ENCODE results near the gene RPL13.

The RPL13 gene

DNA sequence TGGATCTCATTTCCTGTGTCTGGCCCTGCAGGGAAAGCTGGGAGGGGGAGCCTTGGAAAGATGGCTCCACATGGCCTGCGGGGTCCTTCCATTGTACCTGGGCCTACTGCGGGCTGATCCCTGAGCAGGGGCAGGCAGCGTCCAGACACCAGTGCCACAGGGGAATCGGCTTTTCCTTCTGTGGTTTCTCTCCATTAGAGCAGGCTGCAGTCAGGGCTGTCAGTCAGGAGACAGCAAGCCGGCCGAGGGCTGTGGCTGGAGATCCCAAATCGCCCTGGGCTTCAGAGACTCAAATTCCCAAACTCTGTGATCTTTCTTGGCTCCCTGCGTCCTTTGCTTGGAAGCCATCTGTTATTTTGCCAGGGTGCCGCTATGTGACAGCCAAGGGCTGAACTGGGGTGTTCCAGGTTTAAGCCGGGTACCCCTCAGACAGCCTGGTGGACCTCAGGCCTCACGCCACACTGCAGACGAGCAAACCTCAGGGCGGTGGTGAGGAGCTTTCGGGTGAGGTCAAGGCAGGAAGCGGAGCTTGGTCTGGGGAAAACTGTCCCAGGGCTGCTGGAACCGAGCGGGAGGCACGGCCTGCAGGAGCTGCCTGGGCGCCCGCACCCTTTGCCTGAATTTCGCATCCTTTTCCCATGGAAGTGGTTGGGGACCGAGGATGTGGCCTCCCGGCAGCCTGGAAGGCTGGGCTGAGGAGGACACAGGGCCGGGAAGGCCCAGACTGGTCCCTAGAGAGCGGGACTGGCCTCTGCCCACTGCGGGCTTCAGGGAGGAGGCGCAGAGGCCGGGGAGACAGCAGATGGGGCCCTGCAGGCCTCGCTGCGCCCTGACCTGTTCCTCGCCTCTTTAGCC lies 13.6 kb downstream of the RPL13 start:
- TF ChIP-seq SNAI2 (CRISPR knock-in tag; IDR thresholded peaks at IDR 0.05) (no peak), OSR1 (CRISPR knock-in tag; IDR thresholded peaks at IDR 0.05) (no peak)
- TF ChIP-seq, protein P1, sequence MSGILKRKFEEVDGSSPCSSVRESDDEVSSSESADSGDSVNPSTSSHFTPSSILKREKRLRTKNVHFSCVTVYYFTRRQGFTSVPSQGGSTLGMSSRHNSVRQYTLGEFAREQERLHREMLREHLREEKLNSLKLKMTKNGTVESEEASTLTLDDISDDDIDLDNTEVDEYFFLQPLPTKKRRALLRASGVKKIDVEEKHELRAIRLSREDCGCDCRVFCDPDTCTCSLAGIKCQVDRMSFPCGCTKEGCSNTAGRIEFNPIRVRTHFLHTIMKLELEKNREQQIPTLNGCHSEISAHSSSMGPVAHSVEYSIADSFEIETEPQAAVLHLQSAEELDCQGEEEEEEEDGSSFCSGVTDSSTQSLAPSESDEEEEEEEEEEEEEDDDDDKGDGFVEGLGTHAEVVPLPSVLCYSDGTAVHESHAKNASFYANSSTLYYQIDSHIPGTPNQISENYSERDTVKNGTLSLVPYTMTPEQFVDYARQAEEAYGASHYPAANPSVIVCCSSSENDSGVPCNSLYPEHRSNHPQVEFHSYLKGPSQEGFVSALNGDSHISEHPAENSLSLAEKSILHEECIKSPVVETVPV (CRISPR knock-in tag; IDR thresholded peaks at IDR 0.05) = no peak
- TF ChIP-seq, protein P2, sequence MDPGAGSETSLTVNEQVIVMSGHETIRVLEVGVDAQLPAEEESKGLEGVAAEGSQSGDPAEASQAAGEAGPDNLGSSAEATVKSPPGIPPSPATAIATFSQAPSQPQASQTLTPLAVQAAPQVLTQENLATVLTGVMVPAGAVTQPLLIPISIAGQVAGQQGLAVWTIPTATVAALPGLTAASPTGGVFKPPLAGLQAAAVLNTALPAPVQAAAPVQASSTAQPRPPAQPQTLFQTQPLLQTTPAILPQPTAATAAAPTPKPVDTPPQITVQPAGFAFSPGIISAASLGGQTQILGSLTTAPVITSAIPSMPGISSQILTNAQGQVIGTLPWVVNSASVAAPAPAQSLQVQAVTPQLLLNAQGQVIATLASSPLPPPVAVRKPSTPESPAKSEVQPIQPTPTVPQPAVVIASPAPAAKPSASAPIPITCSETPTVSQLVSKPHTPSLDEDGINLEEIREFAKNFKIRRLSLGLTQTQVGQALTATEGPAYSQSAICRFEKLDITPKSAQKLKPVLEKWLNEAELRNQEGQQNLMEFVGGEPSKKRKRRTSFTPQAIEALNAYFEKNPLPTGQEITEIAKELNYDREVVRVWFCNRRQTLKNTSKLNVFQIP (CRISPR knock-in tag; IDR thresholded peaks at IDR 0.05; ENCODE audit: borderline replicate concordance, low read depth) = no peak
- no peak for ATAC-seq

DNA sequence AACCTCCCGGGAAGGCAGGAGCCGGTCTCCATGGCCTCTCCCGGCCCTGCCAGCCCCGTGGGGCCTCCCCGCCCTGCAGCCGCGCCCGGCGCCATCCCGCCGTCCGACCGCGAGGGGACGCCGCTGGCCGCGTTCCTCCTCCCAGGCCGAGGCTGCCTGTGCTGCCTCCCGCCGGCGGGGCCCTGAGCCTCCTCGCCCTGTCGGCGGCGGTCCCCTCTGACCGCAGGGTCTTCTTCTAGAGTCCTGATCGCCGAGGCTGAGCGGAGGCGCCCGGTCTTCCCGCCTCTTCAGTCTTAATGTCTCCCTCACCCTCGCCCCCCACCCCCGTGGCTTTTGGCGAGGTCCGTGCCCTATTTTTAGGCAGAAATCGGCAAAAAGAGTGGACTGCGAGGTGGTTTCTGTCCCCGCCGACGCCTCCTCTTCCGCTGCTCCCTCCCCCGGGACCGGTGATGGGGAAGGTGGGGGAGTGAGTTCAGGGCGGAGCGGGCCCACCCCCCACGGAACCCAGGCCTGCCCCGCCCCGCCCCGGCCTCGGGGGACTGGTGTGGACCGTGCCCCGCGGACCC lies 14.3 kb downstream of the RPL13 start:
- no peak for ATAC-seq
- no peak for TF ChIP-seq ZFP3 (CRISPR knock-in tag; IDR thresholded peaks at IDR 0.05)
- no peak for TF ChIP-seq ZNF8 (CRISPR knock-in tag; IDR thresholded peaks at IDR 0.05)
- TF ChIP-seq, protein P3, sequence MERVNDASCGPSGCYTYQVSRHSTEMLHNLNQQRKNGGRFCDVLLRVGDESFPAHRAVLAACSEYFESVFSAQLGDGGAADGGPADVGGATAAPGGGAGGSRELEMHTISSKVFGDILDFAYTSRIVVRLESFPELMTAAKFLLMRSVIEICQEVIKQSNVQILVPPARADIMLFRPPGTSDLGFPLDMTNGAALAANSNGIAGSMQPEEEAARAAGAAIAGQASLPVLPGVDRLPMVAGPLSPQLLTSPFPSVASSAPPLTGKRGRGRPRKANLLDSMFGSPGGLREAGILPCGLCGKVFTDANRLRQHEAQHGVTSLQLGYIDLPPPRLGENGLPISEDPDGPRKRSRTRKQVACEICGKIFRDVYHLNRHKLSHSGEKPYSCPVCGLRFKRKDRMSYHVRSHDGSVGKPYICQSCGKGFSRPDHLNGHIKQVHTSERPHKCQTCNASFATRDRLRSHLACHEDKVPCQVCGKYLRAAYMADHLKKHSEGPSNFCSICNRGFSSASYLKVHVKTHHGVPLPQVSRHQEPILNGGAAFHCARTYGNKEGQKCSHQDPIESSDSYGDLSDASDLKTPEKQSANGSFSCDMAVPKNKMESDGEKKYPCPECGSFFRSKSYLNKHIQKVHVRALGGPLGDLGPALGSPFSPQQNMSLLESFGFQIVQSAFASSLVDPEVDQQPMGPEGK (CRISPR knock-in tag; IDR thresholded peaks at IDR 0.05; ENCODE audit: borderline replicate concordance) = no peak
- TF ChIP-seq ZC3H10 (CRISPR knock-in tag; IDR thresholded peaks at IDR 0.05) = no peak
- no peak for TF ChIP-seq ZFP30 (CRISPR knock-in tag; IDR thresholded peaks at IDR 0.05)
- TF ChIP-seq, protein P2 (CRISPR knock-in tag; IDR thresholded peaks at IDR 0.05; ENCODE audit: borderline replicate concordance, low read depth) = no peak
- no peak for TF ChIP-seq TOX (CRISPR knock-in tag; IDR thresholded peaks at IDR 0.05; ENCODE audit: borderline replicate concordance)
- no peak for TF ChIP-seq RARB (CRISPR knock-in tag; IDR thresholded peaks at IDR 0.05)
- TF ChIP-seq TCF4 (CRISPR knock-in tag; IDR thresholded peaks at IDR 0.05; ENCODE audit: borderline replicate concordance) = no peak
- no peak for TF ChIP-seq ZNF70 (CRISPR knock-in tag; IDR thresholded peaks at IDR 0.05)
- TF ChIP-seq OSR1 (CRISPR knock-in tag; IDR thresholded peaks at IDR 0.05) = no peak
- TF ChIP-seq, protein P1 (CRISPR knock-in tag; IDR thresholded peaks at IDR 0.05) = no peak
- no peak for TF ChIP-seq PPARA (CRISPR knock-in tag; IDR thresholded peaks at IDR 0.05; ENCODE audit: borderline replicate concordance)
- TF ChIP-seq SNAI2 (CRISPR knock-in tag; IDR thresholded peaks at IDR 0.05) = no peak
- TF ChIP-seq, protein P4, sequence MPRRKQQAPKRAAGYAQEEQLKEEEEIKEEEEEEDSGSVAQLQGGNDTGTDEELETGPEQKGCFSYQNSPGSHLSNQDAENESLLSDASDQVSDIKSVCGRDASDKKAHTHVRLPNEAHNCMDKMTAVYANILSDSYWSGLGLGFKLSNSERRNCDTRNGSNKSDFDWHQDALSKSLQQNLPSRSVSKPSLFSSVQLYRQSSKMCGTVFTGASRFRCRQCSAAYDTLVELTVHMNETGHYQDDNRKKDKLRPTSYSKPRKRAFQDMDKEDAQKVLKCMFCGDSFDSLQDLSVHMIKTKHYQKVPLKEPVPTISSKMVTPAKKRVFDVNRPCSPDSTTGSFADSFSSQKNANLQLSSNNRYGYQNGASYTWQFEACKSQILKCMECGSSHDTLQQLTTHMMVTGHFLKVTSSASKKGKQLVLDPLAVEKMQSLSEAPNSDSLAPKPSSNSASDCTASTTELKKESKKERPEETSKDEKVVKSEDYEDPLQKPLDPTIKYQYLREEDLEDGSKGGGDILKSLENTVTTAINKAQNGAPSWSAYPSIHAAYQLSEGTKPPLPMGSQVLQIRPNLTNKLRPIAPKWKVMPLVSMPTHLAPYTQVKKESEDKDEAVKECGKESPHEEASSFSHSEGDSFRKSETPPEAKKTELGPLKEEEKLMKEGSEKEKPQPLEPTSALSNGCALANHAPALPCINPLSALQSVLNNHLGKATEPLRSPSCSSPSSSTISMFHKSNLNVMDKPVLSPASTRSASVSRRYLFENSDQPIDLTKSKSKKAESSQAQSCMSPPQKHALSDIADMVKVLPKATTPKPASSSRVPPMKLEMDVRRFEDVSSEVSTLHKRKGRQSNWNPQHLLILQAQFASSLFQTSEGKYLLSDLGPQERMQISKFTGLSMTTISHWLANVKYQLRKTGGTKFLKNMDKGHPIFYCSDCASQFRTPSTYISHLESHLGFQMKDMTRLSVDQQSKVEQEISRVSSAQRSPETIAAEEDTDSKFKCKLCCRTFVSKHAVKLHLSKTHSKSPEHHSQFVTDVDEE (CRISPR knock-in tag; IDR thresholded peaks at IDR 0.05) = no peak
- TF ChIP-seq BACH2 (CRISPR knock-in tag; IDR thresholded peaks at IDR 0.05; ENCODE audit: borderline replicate concordance) = no peak
- TF ChIP-seq ZNF565 (CRISPR knock-in tag; conservative IDR thresholded peaks at IDR 0.05; ENCODE audit: low read depth) = no peak
- no peak for TF ChIP-seq CSDC2 (CRISPR knock-in tag; IDR thresholded peaks at IDR 0.05)
- TF ChIP-seq, protein P5, sequence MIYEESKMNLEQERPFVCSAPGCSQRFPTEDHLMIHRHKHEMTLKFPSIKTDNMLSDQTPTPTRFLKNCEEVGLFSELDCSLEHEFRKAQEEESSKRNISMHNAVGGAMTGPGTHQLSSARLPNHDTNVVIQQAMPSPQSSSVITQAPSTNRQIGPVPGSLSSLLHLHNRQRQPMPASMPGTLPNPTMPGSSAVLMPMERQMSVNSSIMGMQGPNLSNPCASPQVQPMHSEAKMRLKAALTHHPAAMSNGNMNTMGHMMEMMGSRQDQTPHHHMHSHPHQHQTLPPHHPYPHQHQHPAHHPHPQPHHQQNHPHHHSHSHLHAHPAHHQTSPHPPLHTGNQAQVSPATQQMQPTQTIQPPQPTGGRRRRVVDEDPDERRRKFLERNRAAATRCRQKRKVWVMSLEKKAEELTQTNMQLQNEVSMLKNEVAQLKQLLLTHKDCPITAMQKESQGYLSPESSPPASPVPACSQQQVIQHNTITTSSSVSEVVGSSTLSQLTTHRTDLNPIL (CRISPR knock-in tag; IDR thresholded peaks at IDR 0.05; ENCODE audit: low read depth) = no peak
- no peak for TF ChIP-seq GLIS3 (CRISPR knock-in tag; IDR thresholded peaks at IDR 0.05)

Data from SK-N-SH treated with all-trans-retinoic acid at 6 μM for 48 hours (cell line).